HG02884 (cell line): ENCODE results near the gene HRK.
A peak's percentile ranks its signal among the peaks of the same experiment; 100 is the strongest.

Source experiments
- ATAC-seq: cut with Tn5 transposase; IDR thresholded peaks from one replicate; pipeline ENCODE4 v1.9.1; 2021; ENCODE audit warnings: mild to moderate bottlenecking, moderate library complexity; ENCODE audit not compliant: unreplicated experiment

The HRK gene

GRCh38 chr12:116881325-116881876 is at the start of gene HRK:
TSS of gene HRK (minus strand) at chr12:116881441. CDS start at chr12:116881307, 134 bp downstream.
- no peak for ATAC-seq

- no peak for ATAC-seq
Observed at GRCh38 chr12:116929885-116930284, 48.6 kb upstream of the HRK start.

GRCh38 chr12:116928504-116928903 is 47.3 kb upstream of the HRK start:
- ATAC-seq = no peak

GRCh38 chr12:116927244-116927940 is 46.2 kb upstream of the HRK start:
- no peak for ATAC-seq

GRCh38 chr12:116926283-116927243 is 45.3 kb upstream of the HRK start:
- ATAC-seq = no peak

- peak; percentile 59 for ATAC-seq
Observed at GRCh38 chr12:116924558-116925453, 43.6 kb upstream of the HRK start.

GRCh38 chr12:116922194-116922897 is 41.1 kb upstream of the HRK start:
- ATAC-seq = peak; percentile 72

GRCh38 chr12:116920939-116921338 is 39.7 kb upstream of the HRK start:
- no peak for ATAC-seq

- ATAC-seq = no peak
Observed at GRCh38 chr12:116919706-116920485, 38.7 kb upstream of the HRK start.

GRCh38 chr12:116919247-116919661 is 38.0 kb upstream of the HRK start:
- no peak for ATAC-seq

GRCh38 chr12:116918464-116918863 is 37.2 kb upstream of the HRK start:
- ATAC-seq = no peak

- peak; percentile 87 for ATAC-seq
Observed at GRCh38 chr12:116916714-116917114, 35.5 kb upstream of the HRK start.

GRCh38 chr12:116916122-116916521 is 34.9 kb upstream of the HRK start:
- no peak for ATAC-seq

- ATAC-seq = no peak
Observed at GRCh38 chr12:116915326-116915725, 34.1 kb upstream of the HRK start.

- ATAC-seq = peak; percentile 89
Observed at GRCh38 chr12:116910645-116911451, 29.6 kb upstream of the HRK start, which contains the start of gene FBXW8. TSS of gene FBXW8 (plus strand) at chr12:116910950. CDS start at chr12:116911038, 88 bp downstream.

- no peak for ATAC-seq
Observed at GRCh38 chr12:116910280-116910644, 29.0 kb upstream of the HRK start.

- ATAC-seq = no peak
Observed at GRCh38 chr12:116906285-116906684, 25.0 kb upstream of the HRK start.

GRCh38 chr12:116903818-116904217 is 22.6 kb upstream of the HRK start:
- ATAC-seq = no peak
